Sigmoid colon (tissue), 4 donors: ENCODE data around the gene C17orf67.

Experiments used
- POLR2A ChIP-seq, 2 donors: fragments of 450-650 bp; IDR thresholded peaks; one replicate each; pipeline ENCODE4 v1.6.1; 2016; ENCODE audit warnings: antibody characterized with exemption in 2 of 2, mild to moderate bottlenecking in 2 of 2, moderate library complexity in 2 of 2
- POLR2AphosphoS5 ChIP-seq, 4 donors: sonication (generic); formaldehyde crosslinking; IDR thresholded peaks; one replicate each; pipeline ENCODE4 v1.6.1; 2017; ENCODE audit warnings: antibody characterized with exemption in 4 of 4
- TF ChIP-seq, protein P1 (sequence below), 4 experiments: fragments of 450-650 bp in 3 of 4; fragments of 200-600 bp in 1 of 4; IDR thresholded peaks; one replicate each; pipeline ENCODE4 v1.5.1; 2016 to 2019; ENCODE audit warnings: antibody characterized with exemption in 4 of 4, mild to moderate bottlenecking in 3 of 4, moderate library complexity in 2 of 4

- TF ChIP-seq POLR2A (IDR thresholded peaks at IDR 0.05) (no peak), POLR2AphosphoS5 (IDR thresholded peaks at IDR 0.05) (no peak)
- TF ChIP-seq, protein P1, sequence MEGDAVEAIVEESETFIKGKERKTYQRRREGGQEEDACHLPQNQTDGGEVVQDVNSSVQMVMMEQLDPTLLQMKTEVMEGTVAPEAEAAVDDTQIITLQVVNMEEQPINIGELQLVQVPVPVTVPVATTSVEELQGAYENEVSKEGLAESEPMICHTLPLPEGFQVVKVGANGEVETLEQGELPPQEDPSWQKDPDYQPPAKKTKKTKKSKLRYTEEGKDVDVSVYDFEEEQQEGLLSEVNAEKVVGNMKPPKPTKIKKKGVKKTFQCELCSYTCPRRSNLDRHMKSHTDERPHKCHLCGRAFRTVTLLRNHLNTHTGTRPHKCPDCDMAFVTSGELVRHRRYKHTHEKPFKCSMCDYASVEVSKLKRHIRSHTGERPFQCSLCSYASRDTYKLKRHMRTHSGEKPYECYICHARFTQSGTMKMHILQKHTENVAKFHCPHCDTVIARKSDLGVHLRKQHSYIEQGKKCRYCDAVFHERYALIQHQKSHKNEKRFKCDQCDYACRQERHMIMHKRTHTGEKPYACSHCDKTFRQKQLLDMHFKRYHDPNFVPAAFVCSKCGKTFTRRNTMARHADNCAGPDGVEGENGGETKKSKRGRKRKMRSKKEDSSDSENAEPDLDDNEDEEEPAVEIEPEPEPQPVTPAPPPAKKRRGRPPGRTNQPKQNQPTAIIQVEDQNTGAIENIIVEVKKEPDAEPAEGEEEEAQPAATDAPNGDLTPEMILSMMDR (IDR thresholded peaks at IDR 0.05): no peak
Observed at GRCh38 chr17:56809820-56810179, 23.9 kb downstream of the C17orf67 start.
